GM21515 (cell line): ENCODE data around the gene PIK3R4.

Source experiments
- ATAC-seq: cut with Tn5 transposase; IDR thresholded peaks from one replicate; pipeline ENCODE4 v1.9.1; 2021; ENCODE audit not compliant: unreplicated experiment

The PIK3R4 gene

GRCh38 chr3:130692455-130692854 lies 54.2 kb downstream of the PIK3R4 start:
- ATAC-seq = no peak

GRCh38 chr3:130688697-130689470 lies 57.7 kb downstream of the PIK3R4 start:
- no peak for ATAC-seq

- ATAC-seq = no peak
Observed at GRCh38 chr3:130688015-130688688, 58.5 kb downstream of the PIK3R4 start.

GRCh38 chr3:130687327-130687726 lies 59.3 kb downstream of the PIK3R4 start:
- ATAC-seq = no peak

- ATAC-seq = no peak
Observed at GRCh38 chr3:130686833-130687232, 59.8 kb downstream of the PIK3R4 start.

- no peak for ATAC-seq
Observed at GRCh38 chr3:130682131-130682530, 64.5 kb downstream of the PIK3R4 start.

- ATAC-seq = no peak
Observed at GRCh38 chr3:130679218-130679617, 67.4 kb downstream of the PIK3R4 start.

- no peak for ATAC-seq
Observed at GRCh38 chr3:130677343-130677742, 69.3 kb downstream of the PIK3R4 start.

GRCh38 chr3:130671545-130672312 lies 74.9 kb downstream of the PIK3R4 start:
- ATAC-seq = no peak

GRCh38 chr3:130669740-130670139 lies 76.9 kb downstream of the PIK3R4 start:
- no peak for ATAC-seq

GRCh38 chr3:130663092-130663491 lies 83.5 kb downstream of the PIK3R4 start:
- ATAC-seq = no peak

GRCh38 chr3:130662501-130662996 lies 84.1 kb downstream of the PIK3R4 start:
- ATAC-seq = no peak

GRCh38 chr3:130661140-130661891 lies 85.3 kb downstream of the PIK3R4 start:
- ATAC-seq = no peak

GRCh38 chr3:130659911-130660310 lies 86.7 kb downstream of the PIK3R4 start:
- ATAC-seq = no peak

- no peak for ATAC-seq
Observed at GRCh38 chr3:130658678-130659077, 88.0 kb downstream of the PIK3R4 start.

GRCh38 chr3:130656627-130657026 lies 90.0 kb downstream of the PIK3R4 start:
- ATAC-seq = no peak

- ATAC-seq = no peak
Observed at GRCh38 chr3:130654921-130655320, 91.7 kb downstream of the PIK3R4 start.

GRCh38 chr3:130654091-130654490 lies 92.5 kb downstream of the PIK3R4 start:
- no peak for ATAC-seq

- ATAC-seq = no peak
Observed at GRCh38 chr3:130649061-130649654, 97.5 kb downstream of the PIK3R4 start.

GRCh38 chr3:130648293-130648692 lies 98.3 kb downstream of the PIK3R4 start:
- no peak for ATAC-seq
